Sigmoid colon (tissue), 7 donors: Measurements from ENCODE around the gene MTFP1. TPM values are rescaled to one million over a fixed set of nuclear protein-coding genes. Genes with fewer than 3 reads are reported as not detected.
"Not testable (repeated sequence)": the region's sequence is repeated elsewhere in the genome, so short reads cannot be mapped to it uniquely, and the experiment has no call there.

Experiments used
- DNase-seq: peaks from one replicate; pipeline ENCODE4 v3.0.0-alpha.2; 2019
- H3K27ac ChIP-seq, 4 donors: fragments of 200-600 bp; sonication (generic); one replicate each; pipeline ENCODE4 v1.5.1; 2016 to 2019; ENCODE audit warnings: mild to moderate bottlenecking in 1 of 4
- H3K27me3 ChIP-seq, 3 donors: fragments of 200-600 bp; sonication (generic); one replicate each; pipeline ENCODE4 v1.5.1; 2019; ENCODE audit warnings: mild to moderate bottlenecking in 1 of 3
- H3K36me3 ChIP-seq, 4 donors: fragments of 200-600 bp; sonication (generic); one replicate each; pipeline ENCODE4 v1.5.1; 2016 to 2019
- H3K4me1 ChIP-seq, 4 donors: fragments of 200-600 bp; sonication (generic); one replicate each; pipeline ENCODE4 v1.5.1; 2017 to 2019
- H3K4me3 ChIP-seq, 4 donors: fragments of 200-600 bp; sonication (generic); one replicate each; pipeline ENCODE4 v1.5.1; 2017 to 2019; ENCODE audit warnings: mild to moderate bottlenecking in 2 of 4, moderate library complexity in 1 of 4
- H3K9me3 ChIP-seq, 4 donors: fragments of 200-600 bp in 3 of 4; sonication (generic) in 3 of 4; one replicate each; pipeline versions ENCODE4 v1.5.1 to v1.6.1; 2013 to 2019
- EP300 ChIP-seq, 4 donors: sonication (generic); formaldehyde crosslinking; IDR thresholded peaks; one replicate each; pipeline ENCODE4 v1.6.1; 2017; ENCODE audit warnings: antibody characterized with exemption in 4 of 4
- POLR2A ChIP-seq, 2 donors: fragments of 450-650 bp; IDR thresholded peaks; one replicate each; pipeline ENCODE4 v1.6.1; 2016; ENCODE audit warnings: antibody characterized with exemption in 2 of 2, mild to moderate bottlenecking in 2 of 2, moderate library complexity in 2 of 2
- POLR2AphosphoS5 ChIP-seq, 4 donors: sonication (generic); formaldehyde crosslinking; IDR thresholded peaks; one replicate each; pipeline ENCODE4 v1.6.1; 2017; ENCODE audit warnings: antibody characterized with exemption in 4 of 4
- WGBS, 2 donors: extraction: QIAGEN DNeasy Blood & Tissue Kit; methylation state at CpG; one replicate each; pipeline ENCODE4 v1.1.7; 2013; 5-methylcytosine and 5-hydroxymethylcytosine counted together
- intact Hi-C: fragments of 100-400 bp; cut with DNase I; formaldehyde crosslinking; loops from one replicate; pipeline ENCODE4 v1.15.1; 2023
- polyA plus RNA-seq, 3 donors: library from polyadenylated mRNA; stranded (reverse); fragments of 200-250 nt; gene quantifications; one replicate each; pipeline ENCODE4 v1.2.3, GENCODE V29; 2013
- total RNA-seq, 4 donors: library from RNA; depleted of rRNA; stranded (reverse); fragments of >200 nt; gene quantifications; one replicate each; pipeline ENCODE4 v1.1.0, GENCODE V29; 2016
- TF ChIP-seq, protein P1 (sequence below), 4 experiments: fragments of 450-650 bp in 3 of 4; fragments of 200-600 bp in 1 of 4; IDR thresholded peaks; one replicate each; pipeline ENCODE4 v1.5.1; 2016 to 2019; ENCODE audit warnings: antibody characterized with exemption in 4 of 4, mild to moderate bottlenecking in 3 of 4, moderate library complexity in 2 of 4
- donor health status: healthy with polysubstance abuse.
- donor health status: Bipolar disorder and iron deficiency.
- donor health status: healthy.

MTFP1 gene
- total and polyA plus RNA-seq, 7 donors, result 2.9 to 38.5 (median 7.1) TPM

DNA sequence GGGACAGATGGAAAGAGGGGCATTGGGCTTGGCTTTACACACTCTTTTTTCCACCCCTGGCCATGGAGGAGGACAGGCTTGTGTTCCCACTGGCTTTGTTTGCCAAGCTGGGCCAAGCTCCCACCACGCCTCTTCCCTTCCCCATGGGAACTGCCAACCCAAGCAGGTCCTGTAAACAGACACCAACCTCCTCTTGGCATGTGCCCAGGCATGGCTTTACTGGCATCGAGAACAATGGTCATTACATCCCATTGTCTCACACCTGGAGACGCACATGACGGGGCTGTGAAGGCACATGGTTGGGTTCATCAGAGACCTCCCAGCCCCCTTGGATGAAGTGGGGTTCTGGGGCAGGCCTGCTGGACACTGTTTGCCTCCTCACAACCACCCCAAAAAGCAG is 34.6 kb downstream of the MTFP1 start:
- intact Hi-C loops, result no loop called here
- Histone ChIP-seq H3K27me3 (peaks cover 0 to 12% (median 0%) of the 10 kb centered on the region in 3 donors), H3K4me1 (no peaks in the 10 kb centered on the region), H3K9me3 (no peaks in the 10 kb centered on the region), H3K27ac (no peak overlapping the region), H3K36me3 (no peaks in the 10 kb centered on the region), H3K4me3 (no peak overlapping the region)
- no peak for TF ChIP-seq EP300 (IDR thresholded peaks at IDR 0.05)
- TF ChIP-seq, protein P1, sequence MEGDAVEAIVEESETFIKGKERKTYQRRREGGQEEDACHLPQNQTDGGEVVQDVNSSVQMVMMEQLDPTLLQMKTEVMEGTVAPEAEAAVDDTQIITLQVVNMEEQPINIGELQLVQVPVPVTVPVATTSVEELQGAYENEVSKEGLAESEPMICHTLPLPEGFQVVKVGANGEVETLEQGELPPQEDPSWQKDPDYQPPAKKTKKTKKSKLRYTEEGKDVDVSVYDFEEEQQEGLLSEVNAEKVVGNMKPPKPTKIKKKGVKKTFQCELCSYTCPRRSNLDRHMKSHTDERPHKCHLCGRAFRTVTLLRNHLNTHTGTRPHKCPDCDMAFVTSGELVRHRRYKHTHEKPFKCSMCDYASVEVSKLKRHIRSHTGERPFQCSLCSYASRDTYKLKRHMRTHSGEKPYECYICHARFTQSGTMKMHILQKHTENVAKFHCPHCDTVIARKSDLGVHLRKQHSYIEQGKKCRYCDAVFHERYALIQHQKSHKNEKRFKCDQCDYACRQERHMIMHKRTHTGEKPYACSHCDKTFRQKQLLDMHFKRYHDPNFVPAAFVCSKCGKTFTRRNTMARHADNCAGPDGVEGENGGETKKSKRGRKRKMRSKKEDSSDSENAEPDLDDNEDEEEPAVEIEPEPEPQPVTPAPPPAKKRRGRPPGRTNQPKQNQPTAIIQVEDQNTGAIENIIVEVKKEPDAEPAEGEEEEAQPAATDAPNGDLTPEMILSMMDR (IDR thresholded peaks at IDR 0.05), result no peak
- no peak for TF ChIP-seq POLR2A (IDR thresholded peaks at IDR 0.05)
- no peak for TF ChIP-seq POLR2AphosphoS5 (IDR thresholded peaks at IDR 0.05)
- 24 to 48% methylated on average over 4 of the region's 4 CpGs for WGBS, 2 donors
- no peak for DNase-seq

DNA sequence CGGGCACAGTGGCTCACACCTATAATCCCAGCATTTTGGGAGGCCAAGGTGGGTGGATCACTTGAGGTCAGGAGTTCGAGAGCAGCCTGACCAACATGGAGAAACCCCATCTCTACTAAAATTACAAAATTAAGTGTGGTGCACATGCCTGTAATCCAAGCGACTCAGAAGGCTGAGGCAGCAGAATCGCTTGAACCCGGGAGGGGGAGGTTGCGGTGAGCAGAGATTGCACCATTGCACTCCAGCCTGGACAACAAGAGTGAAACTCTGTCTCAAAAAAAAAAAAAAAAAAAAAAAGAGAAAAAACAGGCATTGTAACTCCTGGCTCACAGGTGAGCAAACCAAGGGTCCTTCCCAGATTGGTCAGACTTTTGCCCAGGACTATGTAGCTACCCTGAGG is 35.0 kb downstream of the MTFP1 start:
- intact Hi-C loops, H3K4me1 ChIP-seq, H3K36me3 ChIP-seq, DNase-seq, H3K27ac ChIP-seq, H3K4me3 ChIP-seq, H3K9me3 ChIP-seq: not testable (repeated sequence)
- 91 to 92% methylated on average over 6 of the region's 6 CpGs for WGBS, 2 donors
- peaks cover 0 to 12% (median 0%) of the 10 kb centered on the region in 3 donors for H3K27me3 ChIP-seq

DNA sequence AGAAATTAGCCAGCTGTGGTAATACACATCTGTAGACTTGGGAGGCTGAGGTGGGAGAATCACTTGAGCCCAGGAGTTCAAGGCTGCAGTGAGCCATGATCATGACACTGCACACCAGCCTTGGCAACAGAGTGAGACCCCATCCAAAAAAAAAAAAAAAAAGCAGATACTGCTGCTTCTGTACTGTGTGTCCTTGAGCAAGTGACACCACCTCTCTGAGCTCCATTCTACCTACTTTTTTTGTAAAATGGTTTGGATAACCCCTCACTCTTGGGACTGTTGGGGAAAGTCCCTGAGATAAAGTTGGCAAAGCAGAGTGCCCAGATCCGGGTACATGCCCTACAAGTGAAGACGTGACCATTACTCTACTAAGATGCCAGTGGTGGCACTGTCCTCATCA is 43.6 kb downstream of the MTFP1 start:
- intact Hi-C loops, result no loop called here
- H3K4me3 ChIP-seq, result no peak overlapping the region
- WGBS, 2 donors, result 45% methylated on average over 2 of the region's 2 CpGs
- no peaks in the 10 kb centered on the region for H3K9me3 ChIP-seq
- H3K36me3 ChIP-seq, result no peaks in the 10 kb centered on the region
- TF ChIP-seq, protein P1 (IDR thresholded peaks at IDR 0.05), result no peak
- TF ChIP-seq POLR2AphosphoS5 (IDR thresholded peaks at IDR 0.05) (no peak), POLR2A (IDR thresholded peaks at IDR 0.05) (no peak), EP300 (IDR thresholded peaks at IDR 0.05) (no peak)
- peaks cover 0 to 16% (median 3%) of the 10 kb centered on the region in 3 donors for H3K27me3 ChIP-seq
- H3K4me1 ChIP-seq, result no peaks in the 10 kb centered on the region
- H3K27ac ChIP-seq, result no peak overlapping the region
- DNase-seq, result no peak

DNA sequence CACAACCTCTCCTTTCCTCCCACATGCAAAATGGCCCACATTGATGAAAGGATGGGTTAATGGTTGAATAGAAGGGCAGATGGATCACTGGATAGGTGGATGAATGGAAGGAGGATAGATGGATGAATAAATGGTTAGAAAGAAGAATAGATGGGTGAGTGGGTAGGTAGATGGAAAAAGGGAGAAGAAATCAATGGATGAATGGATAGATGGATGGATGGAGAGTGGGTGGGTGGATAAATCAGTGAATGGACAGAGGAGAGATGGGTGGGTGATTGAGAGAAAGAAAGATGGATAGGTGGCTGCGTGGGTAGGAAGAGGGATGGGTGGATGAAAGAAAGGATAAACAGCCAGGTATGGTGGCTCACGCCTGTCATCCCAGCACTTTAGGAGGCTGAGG is 45.1 kb downstream of the MTFP1 start:
- WGBS, 2 donors, result 88 to 92% methylated on average over 2 of the region's 2 CpGs
- no peak overlapping the region for H3K4me3 ChIP-seq
- intact Hi-C loops, result no loop called here
- H3K9me3 ChIP-seq, result no peaks in the 10 kb centered on the region
- H3K36me3 ChIP-seq, result no peaks in the 10 kb centered on the region
- no peaks in the 10 kb centered on the region for H3K4me1 ChIP-seq
- TF ChIP-seq, protein P1 (IDR thresholded peaks at IDR 0.05), result no peak
- TF ChIP-seq POLR2A (IDR thresholded peaks at IDR 0.05), result no peak
- no peak for TF ChIP-seq POLR2AphosphoS5 (IDR thresholded peaks at IDR 0.05)
- no peak overlapping the region for H3K27ac ChIP-seq
- DNase-seq, result no peak
- H3K27me3 ChIP-seq, result peaks cover 0 to 16% (median 3%) of the 10 kb centered on the region in 3 donors

DNA sequence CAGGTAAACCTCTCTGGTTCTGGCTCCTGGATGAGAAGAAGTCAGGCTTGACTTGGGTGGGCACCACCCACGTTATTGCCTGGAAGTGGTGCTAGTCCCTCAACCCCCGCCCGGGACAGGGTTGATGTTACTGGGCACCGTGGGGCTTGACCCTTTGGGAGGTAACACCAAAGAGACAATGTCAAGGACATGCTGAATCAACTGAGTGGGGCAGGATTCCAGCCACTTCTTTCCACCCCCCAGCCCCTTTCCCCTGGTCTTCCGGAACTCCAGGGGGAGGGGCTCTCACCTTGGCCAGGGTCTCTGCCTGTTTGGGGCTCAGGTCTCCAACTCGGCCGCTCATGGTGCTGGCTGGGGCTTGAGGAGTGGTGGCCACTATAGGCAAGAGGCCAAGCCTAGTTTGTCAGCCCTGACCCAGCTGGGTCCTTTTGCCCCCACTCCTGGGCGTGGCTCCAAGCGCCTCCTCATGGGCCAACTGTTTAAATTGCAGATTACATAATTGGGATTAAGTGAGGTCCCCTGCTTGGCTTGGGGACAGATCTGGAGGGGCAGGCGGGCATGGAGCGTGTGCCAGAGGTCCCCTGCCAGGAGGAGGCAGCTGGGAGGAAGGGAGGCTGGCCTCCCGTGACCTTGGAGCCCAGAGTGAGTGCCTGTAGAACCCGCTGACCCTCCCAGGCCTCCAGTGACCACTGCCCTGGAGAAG is 46.2 kb downstream of the MTFP1 start, which contains the start of gene SEC14L3:
Gene SEC14L3 (minus strand): TSS at position 402 of the 703 bp plus-strand sequence. CDS start 59 bp downstream, at position 343.
- 53 to 69% methylated on average over 13 of the region's 13 CpGs for WGBS, 2 donors
- no peak for DNase-seq
- intact Hi-C loops, result no loop called here
- Histone ChIP-seq H3K9me3 (no peaks in the 10 kb centered on the region), H3K36me3 (no peaks in the 10 kb centered on the region), H3K4me3 (no peak within 1 kb of the TSS), H3K27me3 (peaks cover 0 to 16% (median 3%) of the 10 kb centered on the region in 3 donors), H3K27ac (no peak within 1 kb of the TSS), H3K4me1 (no peaks in the 10 kb centered on the region)
- TF ChIP-seq, protein P1 (IDR thresholded peaks at IDR 0.05), result no peak
- no peak for TF ChIP-seq POLR2AphosphoS5 (IDR thresholded peaks at IDR 0.05)
- TF ChIP-seq EP300 (IDR thresholded peaks at IDR 0.05), result no peak
- TF ChIP-seq POLR2A (IDR thresholded peaks at IDR 0.05), result no peak
